Activated B cell treated with CpG ODN at 0.5 μM for 24 hours (primary cell): ENCODE data around the gene JMJD4. TPM values are rescaled to one million over a fixed set of nuclear protein-coding genes. Genes with fewer than 3 reads are reported as not detected.
"Not testable (repeated sequence)": the region's sequence is repeated elsewhere in the genome, so short reads cannot be mapped to it uniquely, and the experiment has no call there.

Experiments used
- ATAC-seq: fragments of 200-7000 bp; cut with Tn5 transposase; one replicate; pipeline ENCODE4 v1.10.0; 2021; ENCODE audit warnings: low read depth, mild to moderate bottlenecking, moderate library complexity
- CTCF ChIA-PET: fragments of 350-600 bp; sonication (Branson Sonifier 250); formaldehyde crosslinking; loops from one replicate; lab custom pipeline; 2021; ENCODE audit warnings: antibody characterized with exemption; lab: Charles Lee
- POLR2A ChIA-PET: fragments of 350-600 bp; sonication (Branson Sonifier 250); formaldehyde crosslinking; loops from one replicate; lab custom pipeline; 2021; ENCODE audit warnings: antibody characterized with exemption; lab: Charles Lee
- DNase-seq: peaks from one replicate; pipeline ENCODE4 v3.0.0; 2022
- H3K27ac Mint-ChIP-seq: one replicate; pipeline ENCODE4 v1.8.0; 2020; ENCODE audit warnings: mixed read lengths
- H3K27me3 Mint-ChIP-seq: one replicate; pipeline ENCODE4 v1.8.0; 2021; ENCODE audit warnings: mixed read lengths
- H3K36me3 Mint-ChIP-seq: one replicate; pipeline ENCODE4 v1.8.0; 2021; ENCODE audit warnings: low read depth, mixed read lengths
- H3K4me1 Mint-ChIP-seq: one replicate; pipeline ENCODE4 v1.8.0; 2021; ENCODE audit warnings: mixed read lengths
- H3K4me3 Mint-ChIP-seq: one replicate; pipeline ENCODE4 v1.8.0; 2020; ENCODE audit warnings: mild to moderate bottlenecking, mixed read lengths
- H3K9me3 Mint-ChIP-seq: one replicate; pipeline ENCODE4 v1.8.0; 2020; ENCODE audit warnings: mixed read lengths
- intact Hi-C: fragments of 100-400 bp; cut with micrococcal nuclease; formaldehyde crosslinking; loops from one replicate; pipeline ENCODE4 v1.15.1; 2024
- total RNA-seq: library from RNA; stranded (reverse); gene quantifications from 2 replicates; pipeline ENCODE4 v1.2.3, GENCODE V29; 2022
- TF ChIP-seq, protein P1 (sequence below): fragments of 200-600 bp; IDR thresholded peaks from one replicate; pipeline ENCODE4 v1.8.0; 2022; ENCODE audit warnings: antibody characterized with exemption, mild to moderate bottlenecking

The JMJD4 gene
- total RNA-seq, 1 donor from 2014 or later = 26.7 TPM

- H3K36me3 Mint-ChIP-seq = peaks cover 8% of the 10 kb centered on the region
- ChIA-PET CTCF (no interaction called here), POLR2A (no interaction called here)
- H3K4me3 Mint-ChIP-seq = no peak overlapping the region
- H3K9me3 Mint-ChIP-seq = peaks cover 72% of the 10 kb centered on the region
- no peak overlapping the region for H3K27ac Mint-ChIP-seq
- TF ChIP-seq, protein P1, sequence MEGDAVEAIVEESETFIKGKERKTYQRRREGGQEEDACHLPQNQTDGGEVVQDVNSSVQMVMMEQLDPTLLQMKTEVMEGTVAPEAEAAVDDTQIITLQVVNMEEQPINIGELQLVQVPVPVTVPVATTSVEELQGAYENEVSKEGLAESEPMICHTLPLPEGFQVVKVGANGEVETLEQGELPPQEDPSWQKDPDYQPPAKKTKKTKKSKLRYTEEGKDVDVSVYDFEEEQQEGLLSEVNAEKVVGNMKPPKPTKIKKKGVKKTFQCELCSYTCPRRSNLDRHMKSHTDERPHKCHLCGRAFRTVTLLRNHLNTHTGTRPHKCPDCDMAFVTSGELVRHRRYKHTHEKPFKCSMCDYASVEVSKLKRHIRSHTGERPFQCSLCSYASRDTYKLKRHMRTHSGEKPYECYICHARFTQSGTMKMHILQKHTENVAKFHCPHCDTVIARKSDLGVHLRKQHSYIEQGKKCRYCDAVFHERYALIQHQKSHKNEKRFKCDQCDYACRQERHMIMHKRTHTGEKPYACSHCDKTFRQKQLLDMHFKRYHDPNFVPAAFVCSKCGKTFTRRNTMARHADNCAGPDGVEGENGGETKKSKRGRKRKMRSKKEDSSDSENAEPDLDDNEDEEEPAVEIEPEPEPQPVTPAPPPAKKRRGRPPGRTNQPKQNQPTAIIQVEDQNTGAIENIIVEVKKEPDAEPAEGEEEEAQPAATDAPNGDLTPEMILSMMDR = no peak
- H3K4me1 Mint-ChIP-seq = no peaks in the 10 kb centered on the region
- intact Hi-C loops = no loop called here
- DNase-seq (no peak), ATAC-seq (no peak)
- peaks cover 2% of the 10 kb centered on the region for H3K27me3 Mint-ChIP-seq
These were observed 16.2 kb downstream of the JMJD4 start for GRCh38 chr1:227718932-227719331.

- H3K4me3 Mint-ChIP-seq = no peak overlapping the region
- TF ChIP-seq, protein P1 = no peak
- POLR2A ChIA-PET = no interaction called here
- no peak overlapping the region for H3K27ac Mint-ChIP-seq
- DNase-seq (no peak), ATAC-seq (no peak)
- H3K4me1 Mint-ChIP-seq = peaks cover 5% of the 10 kb centered on the region
- H3K27me3 Mint-ChIP-seq = no peaks in the 10 kb centered on the region
- no peaks in the 10 kb centered on the region for H3K36me3 Mint-ChIP-seq
- CTCF ChIA-PET = no interaction called here
- H3K9me3 Mint-ChIP-seq = peaks cover 39% of the 10 kb centered on the region
- intact Hi-C loops = no loop called here
These were observed 22.5 kb downstream of the JMJD4 start for GRCh38 chr1:227712648-227713047.

DNA sequence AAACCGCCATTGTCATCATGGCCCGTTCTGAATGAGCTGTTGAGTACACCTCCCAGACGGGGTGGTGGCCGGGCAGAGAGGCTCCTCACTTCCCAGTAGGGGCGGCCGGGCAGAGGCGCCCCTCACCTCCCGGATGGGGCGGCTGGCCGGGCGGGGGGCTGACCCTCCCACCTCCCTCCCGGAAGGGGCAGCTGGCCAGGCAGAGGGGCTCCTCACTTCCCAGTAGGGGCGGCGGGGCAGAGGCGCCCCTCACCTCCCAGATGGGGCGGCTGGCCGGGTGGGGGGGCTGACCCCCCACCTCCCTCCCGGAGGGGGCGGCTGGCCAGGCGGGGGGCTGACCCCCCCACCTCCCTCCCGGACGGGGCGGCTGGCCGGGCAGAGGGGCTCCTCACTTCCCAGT is 24.6 kb downstream of the JMJD4 start:
- intact Hi-C loops, POLR2A ChIA-PET, CTCF ChIA-PET, H3K4me3 Mint-ChIP-seq, DNase-seq, H3K36me3 Mint-ChIP-seq, H3K27me3 Mint-ChIP-seq, ATAC-seq, H3K27ac Mint-ChIP-seq, H3K4me1 Mint-ChIP-seq: not testable (repeated sequence)
- H3K9me3 Mint-ChIP-seq = peaks cover 26% of the 10 kb centered on the region

GRCh38 chr1:227709451-227709850 is 25.7 kb downstream of the JMJD4 start:
- DNase-seq (no peak), ATAC-seq (no peak)
- no peaks in the 10 kb centered on the region for H3K36me3 Mint-ChIP-seq
- peaks cover 17% of the 10 kb centered on the region for H3K9me3 Mint-ChIP-seq
- ChIA-PET POLR2A (no interaction called here), CTCF (no interaction called here)
- peaks cover 5% of the 10 kb centered on the region for H3K4me1 Mint-ChIP-seq
- H3K27ac Mint-ChIP-seq = no peak overlapping the region
- intact Hi-C loops = no loop called here
- TF ChIP-seq, protein P1 = no peak
- no peak overlapping the region for H3K4me3 Mint-ChIP-seq
- H3K27me3 Mint-ChIP-seq = no peaks in the 10 kb centered on the region

GRCh38 chr1:227707846-227708245 is 27.3 kb downstream of the JMJD4 start:
- TF ChIP-seq, protein P1 = no peak
- intact Hi-C loops = no loop called here
- Mint-ChIP-seq H3K9me3 (peaks cover 31% of the 10 kb centered on the region), H3K4me1 (peaks cover 5% of the 10 kb centered on the region), H3K27me3 (no peaks in the 10 kb centered on the region), H3K36me3 (peaks cover 1% of the 10 kb centered on the region), H3K27ac (no peak overlapping the region), H3K4me3 (no peak overlapping the region)
- no peak for ATAC-seq
- CTCF ChIA-PET = no interaction called here
- no peak for DNase-seq
- POLR2A ChIA-PET = no interaction called here

DNA sequence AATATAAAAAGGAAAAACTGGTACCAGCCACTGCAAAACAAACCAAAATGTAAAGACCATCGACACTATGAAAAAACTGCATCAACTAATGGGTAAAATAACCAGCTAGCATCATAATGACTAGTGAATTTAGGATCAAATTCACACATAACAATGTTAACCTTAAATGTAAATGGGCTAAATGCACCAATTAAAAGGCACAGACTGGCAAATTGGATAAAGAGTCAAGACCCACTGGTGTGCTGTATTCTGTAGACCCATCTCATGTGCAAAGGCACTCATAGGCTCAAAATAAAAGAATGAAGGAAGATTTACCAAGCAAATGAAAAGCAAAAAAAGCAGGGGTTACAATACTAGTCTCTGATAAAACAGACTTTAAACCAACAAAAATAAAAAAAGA is 33.5 kb downstream of the JMJD4 start:
- intact Hi-C loops = not testable (repeated sequence)

More for the DNA sequence above, 33.5 kb downstream of the JMJD4 start:
- CTCF ChIA-PET, H3K27me3 Mint-ChIP-seq, POLR2A ChIA-PET, DNase-seq, H3K4me1 Mint-ChIP-seq, ATAC-seq, H3K27ac Mint-ChIP-seq, H3K4me3 Mint-ChIP-seq: not testable (repeated sequence)
- Mint-ChIP-seq H3K9me3 (peaks cover 56% of the 10 kb centered on the region), H3K36me3 (peaks cover 11% of the 10 kb centered on the region)
